IMR-90 (cell line): ENCODE data around the gene PRR16.

Experiments
- CEBPB ChIP-seq: IDR thresholded peaks from 2 replicates; pipeline ENCODE4 v1.6.1; 2012; ENCODE audit warnings: low read depth, low read length, improper control_type of control experiment
- CTCF ChIP-seq: conservative IDR thresholded peaks from 2 replicates; pipeline ENCODE4 v1.5.1; 2012; ENCODE audit warnings: mild to moderate bottlenecking, low read depth, low read length, improper control_type of control experiment
- ELK1 ChIP-seq: fragments of 150-350 bp; IDR thresholded peaks from 2 replicates; pipeline ENCODE4 v1.6.1; 2016; ENCODE audit warnings: low read depth, mild to moderate bottlenecking, low read length, moderate library complexity, borderline replicate concordance
- FOS ChIP-seq: fragments of 150-350 bp; IDR thresholded peaks from 2 replicates; pipeline ENCODE4 v1.6.1; 2016; ENCODE audit warnings: low read depth, low read length
- MAFK ChIP-seq: IDR thresholded peaks from 2 replicates; pipeline ENCODE4 v1.6.1; 2012; ENCODE audit warnings: low read depth, low read length, improper control_type of control experiment
- MAZ ChIP-seq: IDR thresholded peaks from 2 replicates; pipeline ENCODE4 v1.6.1; 2012; ENCODE audit warnings: low read depth, mild to moderate bottlenecking, low read length, improper control_type of control experiment, moderate library complexity, borderline replicate concordance
- MXI1 ChIP-seq: IDR thresholded peaks from 2 replicates; pipeline ENCODE4 v1.6.1; 2012; ENCODE audit warnings: low read depth, mild to moderate bottlenecking, low read length, moderate library complexity, borderline replicate concordance
- POLR2A ChIP-seq: IDR thresholded peaks from 2 replicates; pipeline ENCODE4 v1.6.1; 2012; ENCODE audit warnings: mild to moderate bottlenecking, low read depth, low read length
- RAD21 ChIP-seq: IDR thresholded peaks from 2 replicates; pipeline ENCODE4 v1.6.1; 2012; ENCODE audit warnings: low read length, improper control_type of control experiment
- RCOR1 ChIP-seq: IDR thresholded peaks from 2 replicates; pipeline ENCODE4 v1.6.1; 2012; ENCODE audit warnings: mild to moderate bottlenecking, low read length, improper control_type of control experiment; ENCODE audit not compliant: insufficient replicate concordance
- RFX5 ChIP-seq: IDR thresholded peaks from 2 replicates; pipeline ENCODE4 v1.8.0; 2012; ENCODE audit warnings: low read depth, mild to moderate bottlenecking, low read length, moderate library complexity
- SMC3 ChIP-seq: fragments of 150-350 bp; IDR thresholded peaks from 2 replicates; pipeline ENCODE4 v1.6.1; 2016; ENCODE audit warnings: low read depth, mild to moderate bottlenecking, antibody characterized with exemption, low read length, moderate library complexity
- USF2 ChIP-seq: fragments of 150-350 bp; IDR thresholded peaks from 2 replicates; pipeline ENCODE4 v1.6.1; 2017; ENCODE audit warnings: mild to moderate bottlenecking, antibody characterized with exemption, low read length, low read depth

DNA sequence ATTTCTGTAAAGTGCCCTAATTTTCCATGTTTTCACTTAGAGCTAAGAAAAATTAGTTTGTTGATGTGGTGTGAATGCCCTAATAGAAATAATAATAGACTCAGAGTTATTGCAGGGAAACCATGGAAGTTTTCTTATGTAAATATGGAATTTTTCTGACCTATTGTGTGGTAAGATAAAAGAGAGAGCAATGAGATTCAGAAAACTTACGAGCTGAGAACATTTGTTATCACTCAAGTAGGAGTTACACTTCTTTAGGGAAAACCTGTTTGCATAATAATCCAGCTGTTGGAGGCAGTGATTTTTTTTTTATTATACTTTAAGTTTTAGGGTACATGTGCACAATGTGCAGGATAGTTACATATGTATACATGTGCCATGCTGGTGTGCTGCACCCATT is 39.2 kb downstream of the PRR16 start:
- TF ChIP-seq CTCF (no peak), POLR2A (no peak), ELK1 (no peak), MAZ (no peak), MXI1 (no peak), RCOR1 (no peak), RFX5 (no peak), SMC3 (no peak), FOS (no peak), RAD21 (no peak), MAFK (no peak), CEBPB (no peak), USF2 (no peak)
